HG03565 (cell line): ENCODE data around the gene FXYD2.
"Not testable (repeated sequence)": the region's sequence is repeated elsewhere in the genome, so short reads cannot be mapped to it uniquely, and the experiment has no call there.

Experiments
- ATAC-seq: cut with Tn5 transposase; IDR thresholded peaks from one replicate; pipeline ENCODE4 v1.9.1; 2021; ENCODE audit warnings: mild to moderate bottlenecking, moderate library complexity; ENCODE audit not compliant: unreplicated experiment

Gene FXYD2

DNA sequence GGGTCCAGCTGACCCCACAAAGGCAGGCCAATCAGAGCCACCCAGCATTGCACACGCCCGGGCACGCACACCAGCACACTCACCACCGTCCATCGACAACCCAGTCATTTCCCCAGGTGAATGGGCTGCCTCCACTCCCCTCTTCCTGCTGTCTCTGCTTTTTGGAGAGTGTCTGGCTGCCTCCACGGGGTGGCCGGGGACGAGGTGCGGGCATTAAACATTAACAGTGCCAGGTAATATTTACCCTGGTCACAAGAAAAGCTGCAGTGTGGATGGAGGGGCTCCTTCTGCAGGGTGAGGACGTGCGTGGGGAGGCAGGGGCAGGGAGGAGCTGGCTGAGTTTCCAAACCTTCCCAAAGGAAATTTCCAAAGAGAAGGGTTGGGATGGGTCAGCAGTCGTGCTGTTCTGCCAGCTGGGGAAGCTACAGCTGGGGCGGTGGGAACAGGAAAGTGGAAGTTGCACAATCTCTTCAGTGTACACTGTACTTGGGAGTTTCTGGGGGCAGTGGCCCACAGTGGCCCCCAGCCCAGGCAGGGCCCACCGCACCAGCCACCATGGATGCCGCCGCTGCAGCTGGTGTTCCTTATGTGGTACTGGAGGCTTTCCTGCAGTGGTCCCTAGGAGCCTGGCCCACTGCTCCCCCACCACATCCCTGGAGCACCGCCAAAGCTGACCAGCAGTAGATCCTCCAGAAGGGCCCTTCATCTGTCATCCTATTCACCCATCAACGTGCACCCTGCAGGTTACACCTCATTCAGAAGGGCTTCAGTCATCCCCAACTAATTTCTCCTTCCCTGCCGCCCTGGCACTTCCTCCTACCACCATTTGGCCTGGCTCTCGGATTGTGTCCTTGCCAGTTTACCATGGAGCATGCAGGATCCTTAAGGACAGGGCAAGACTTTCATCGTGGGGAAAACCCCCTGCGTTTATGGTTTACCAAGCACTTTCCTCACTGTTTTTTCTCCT, at the start of gene FXYD2:
FXYD2 (minus strand) TSS at position 174 of the 967 bp plus-strand sequence; CDS start at position 108, 66 bp downstream.
- no peak for ATAC-seq

DNA sequence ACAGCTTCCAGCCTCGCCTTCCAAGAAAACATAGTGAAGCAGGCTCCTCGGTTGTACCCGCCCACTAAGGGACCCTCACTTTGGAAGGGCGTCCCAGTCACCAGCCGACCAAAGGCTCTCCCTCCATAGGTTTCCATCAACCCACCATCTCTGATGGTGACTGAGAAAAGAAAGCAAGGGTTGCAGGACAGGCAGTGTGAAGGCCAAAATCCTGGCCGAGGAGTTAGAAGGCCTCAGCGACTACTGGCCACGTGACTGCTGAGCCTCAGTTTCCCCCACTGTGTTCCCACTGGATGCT, 49.2 kb upstream of the FXYD2 start:
- no peak for ATAC-seq

DNA sequence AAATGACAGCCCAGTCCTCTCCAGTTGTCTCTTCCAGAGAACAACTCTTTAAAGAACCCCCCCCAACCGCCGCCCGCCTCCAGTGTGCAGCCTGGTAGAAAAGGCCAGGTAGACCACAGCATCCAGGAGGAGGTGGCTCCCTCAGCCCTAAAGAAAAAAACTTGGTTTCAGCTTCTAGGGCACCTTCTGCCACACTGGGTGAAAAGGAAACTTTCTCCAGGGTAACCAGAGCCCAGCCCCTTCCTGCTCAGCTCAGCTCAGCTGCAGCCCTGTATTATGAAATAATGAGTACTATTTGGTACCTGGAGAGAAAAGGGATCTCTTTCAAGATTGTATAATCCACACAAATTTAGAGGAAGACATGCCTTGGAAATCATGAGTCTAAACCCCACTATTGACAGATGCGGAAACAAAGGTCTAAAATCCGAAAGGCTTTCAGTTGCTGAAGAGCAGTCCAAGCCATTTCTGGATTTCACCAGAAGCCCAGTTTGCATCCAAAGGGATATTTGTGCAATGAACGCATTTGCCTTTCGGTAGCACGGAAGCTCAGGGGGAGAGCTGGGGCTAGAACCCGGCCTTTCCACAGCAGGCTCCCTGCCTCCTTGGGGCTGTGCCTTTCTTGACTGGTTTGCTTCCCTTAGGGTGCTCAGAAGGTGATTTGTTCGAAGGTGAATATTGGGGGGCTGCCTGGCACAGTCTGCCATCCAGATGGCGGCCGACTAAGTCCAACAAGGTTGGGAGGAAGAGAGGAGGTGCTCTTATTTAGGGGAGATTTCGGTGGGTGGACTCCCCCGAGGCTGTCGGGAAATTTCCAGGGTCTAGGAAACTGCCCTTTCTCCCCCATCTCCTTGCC, 48.7 kb upstream of the FXYD2 start:
- ATAC-seq, result no peak

DNA sequence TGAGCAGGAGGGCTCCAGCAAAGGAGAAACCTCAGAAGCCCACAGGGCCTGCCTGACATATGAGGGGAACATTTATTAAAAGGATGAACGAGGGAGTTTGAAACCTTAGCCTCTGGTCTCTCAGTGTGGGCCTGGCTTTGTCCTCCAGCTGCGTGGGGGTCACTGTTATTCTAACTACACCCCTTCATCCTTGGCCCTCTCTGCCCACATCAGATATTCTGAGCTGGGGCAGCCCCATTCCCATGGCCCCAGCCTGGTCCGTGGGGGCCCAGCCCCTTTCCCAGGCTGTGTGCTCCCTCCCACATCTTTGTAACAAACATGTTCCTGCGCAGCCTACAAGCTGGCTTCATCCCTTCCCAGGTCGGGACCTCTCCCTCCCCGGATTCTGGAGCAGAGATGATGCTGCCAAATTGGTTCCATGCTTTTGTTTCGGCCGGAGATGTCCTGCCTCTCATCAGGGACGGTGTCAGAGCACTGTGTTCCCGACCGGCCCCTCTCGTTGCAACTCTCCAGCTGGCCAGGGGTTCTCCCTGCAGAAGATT, 47.9 kb upstream of the FXYD2 start:
- no peak for ATAC-seq

DNA sequence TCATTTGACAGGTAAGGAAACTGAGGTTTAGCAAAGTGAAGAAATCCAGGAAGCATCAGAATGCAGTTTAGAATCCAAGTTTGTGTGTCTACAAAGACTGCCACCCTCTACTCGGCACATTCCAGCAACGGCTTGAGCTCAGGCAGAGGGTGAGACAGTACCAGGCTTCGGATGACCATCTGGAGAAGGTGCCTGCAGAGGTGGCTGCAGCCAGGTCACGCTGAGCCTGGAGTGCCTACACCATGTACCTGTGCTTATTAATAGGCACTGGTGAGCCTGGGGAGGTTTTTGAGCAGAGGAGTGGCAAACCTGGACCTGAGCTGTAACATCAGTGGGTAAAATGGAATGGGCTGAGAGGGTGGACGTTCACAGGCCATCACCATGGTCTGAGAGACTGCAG, 47.2 kb upstream of the FXYD2 start:
- no peak for ATAC-seq

DNA sequence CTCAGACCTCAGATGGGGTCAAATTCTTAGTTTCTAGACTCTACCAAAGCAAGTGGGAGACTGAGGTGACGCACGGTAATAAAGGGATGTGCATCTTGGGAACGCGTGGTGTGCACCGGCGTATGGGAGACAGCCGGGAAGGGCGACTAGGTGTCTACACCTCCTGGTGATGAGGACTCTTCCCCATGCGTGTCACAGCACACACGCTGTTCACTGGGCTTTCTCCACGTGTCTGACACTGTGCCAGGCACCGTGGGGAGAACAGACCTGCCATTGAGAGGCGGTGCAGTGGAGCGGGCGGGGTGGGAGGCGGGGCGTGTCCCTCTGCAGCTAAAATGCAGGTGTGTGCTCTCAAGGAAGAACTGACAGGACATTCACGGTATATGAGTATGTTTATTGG, 46.6 kb upstream of the FXYD2 start:
- ATAC-seq, result no peak

DNA sequence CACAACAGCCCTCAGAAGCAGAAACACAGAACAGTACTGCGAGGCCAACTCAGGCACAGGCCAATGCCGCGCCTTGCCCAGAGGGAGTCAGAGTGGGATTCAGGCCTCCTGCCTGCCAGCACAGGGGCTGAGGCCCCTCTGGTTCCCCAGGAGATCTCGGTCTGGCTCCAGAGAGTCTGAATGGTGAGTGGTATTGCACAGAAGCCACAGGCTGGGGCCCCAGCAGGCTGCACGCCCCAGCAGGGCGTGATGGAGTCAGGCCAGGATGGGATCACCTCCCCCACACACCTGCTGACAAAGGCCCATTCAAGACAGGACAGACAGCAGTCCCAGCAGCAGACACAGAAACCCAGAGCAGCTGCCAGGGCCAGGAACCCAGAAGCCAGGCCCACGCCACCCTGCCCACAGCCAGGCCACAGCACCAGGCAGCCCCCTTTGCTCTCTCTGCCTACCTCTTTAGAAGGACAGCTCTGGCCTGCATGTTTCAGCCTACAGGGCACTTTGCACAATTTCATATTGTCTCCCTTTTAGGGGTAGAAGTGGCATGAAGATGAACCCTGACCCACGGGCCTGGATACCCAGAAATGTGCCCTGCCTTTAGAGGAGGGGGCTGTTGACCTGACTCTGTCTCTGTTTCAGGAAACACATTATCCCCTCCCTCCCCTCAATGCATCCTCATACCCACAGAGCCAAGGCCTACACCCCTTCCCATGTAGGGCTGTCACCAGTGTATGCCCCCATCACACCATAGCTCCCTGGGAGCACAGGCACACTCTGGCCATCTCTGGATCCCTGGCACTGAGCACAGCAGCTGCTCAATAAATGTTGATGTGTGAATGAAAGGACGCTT, 45.8 kb upstream of the FXYD2 start:
- no peak for ATAC-seq

DNA sequence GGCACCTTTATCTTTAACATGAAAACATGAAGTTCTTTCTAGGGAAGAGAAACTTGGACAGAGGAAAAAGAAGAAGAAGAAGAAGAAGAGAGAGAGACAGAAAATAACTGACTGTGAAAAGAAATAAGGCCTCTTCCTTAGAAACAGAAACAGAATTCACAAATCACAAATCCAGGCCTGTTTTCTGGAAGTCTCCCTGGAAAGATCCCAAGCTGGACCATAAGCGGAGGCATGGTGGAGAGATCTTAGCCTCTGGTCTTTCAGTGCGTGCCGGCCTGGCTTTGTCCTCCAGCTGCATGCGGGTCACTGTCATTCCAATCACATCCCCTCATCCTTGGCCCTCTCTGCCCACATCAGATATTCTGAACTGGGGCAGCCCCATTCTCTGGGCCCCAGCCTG, 45.1 kb upstream of the FXYD2 start:
- ATAC-seq, result no peak

DNA sequence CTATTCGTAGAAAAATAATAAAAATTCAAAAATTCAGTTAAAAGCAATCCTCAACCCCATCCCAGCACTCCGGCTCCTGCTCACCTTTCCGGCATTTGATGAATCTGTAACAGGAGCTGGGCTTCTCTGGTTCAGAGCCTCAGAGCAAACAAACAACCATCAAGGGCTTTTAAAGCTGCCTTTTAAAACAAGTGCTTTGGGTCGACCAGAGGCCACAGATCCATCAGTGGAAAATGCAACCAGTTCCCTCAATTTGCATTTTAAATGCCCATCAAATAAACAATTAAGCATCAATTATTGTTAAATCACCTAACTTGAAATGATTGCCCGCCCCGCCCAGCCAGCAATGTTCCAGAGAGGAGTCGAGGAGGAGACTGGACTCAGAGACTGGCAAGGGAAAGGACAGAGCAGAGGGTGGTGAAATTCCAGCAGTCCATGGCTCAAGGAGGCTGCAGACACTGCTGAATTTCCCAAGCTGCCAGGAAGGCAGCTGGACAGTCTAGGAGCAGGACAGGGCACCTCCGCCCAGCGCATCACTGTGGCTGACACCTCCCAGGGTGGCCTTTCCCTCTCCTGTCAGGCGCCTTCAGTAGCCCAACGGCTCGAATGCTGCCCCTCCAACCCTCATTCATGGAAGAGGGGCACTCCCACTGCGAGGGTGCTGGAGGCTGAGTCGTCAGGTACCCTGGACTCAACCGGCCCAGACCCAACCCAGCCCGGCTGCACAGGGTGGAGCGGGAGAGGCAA, 44.4 kb upstream of the FXYD2 start:
- no peak for ATAC-seq

DNA sequence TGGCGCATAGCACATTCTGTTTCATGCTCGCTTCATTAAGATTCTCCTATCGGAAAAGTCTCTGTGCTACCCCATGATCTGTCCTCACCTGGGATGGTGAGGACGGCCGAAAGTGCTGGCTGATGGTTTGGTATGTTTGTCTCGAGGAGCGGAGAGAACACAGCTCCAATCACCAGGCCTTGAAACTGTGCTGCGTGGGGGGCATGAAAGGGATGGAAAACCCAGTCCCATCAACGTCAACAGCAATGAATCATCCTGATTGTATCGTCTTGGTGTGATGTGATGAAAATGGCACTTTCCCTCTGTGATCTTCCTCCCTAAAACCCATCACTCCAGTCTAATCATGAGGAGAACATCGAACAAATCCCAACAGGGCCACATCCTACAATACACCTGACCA, 43.5 kb upstream of the FXYD2 start:
- no peak for ATAC-seq

DNA sequence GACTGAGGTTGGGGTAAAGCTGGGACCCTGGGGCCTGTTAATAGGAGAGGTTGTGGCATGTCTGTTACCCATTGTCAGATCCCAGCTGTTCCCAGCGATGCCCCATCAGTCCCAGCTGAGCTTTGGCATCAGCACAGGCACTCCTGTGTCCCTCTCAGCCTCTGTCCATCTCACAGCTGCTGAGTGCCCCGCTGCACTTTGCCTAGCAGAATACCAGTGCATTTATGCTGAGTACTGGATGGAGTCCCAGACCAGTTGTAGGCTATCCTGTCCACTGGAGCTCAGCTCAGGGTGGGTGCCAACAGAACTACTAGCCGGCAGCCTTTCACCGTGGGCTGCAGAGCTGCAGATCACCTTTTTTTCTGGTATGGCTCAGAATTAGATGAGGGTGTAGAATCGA, 42.0 kb upstream of the FXYD2 start:
- ATAC-seq, result no peak

DNA sequence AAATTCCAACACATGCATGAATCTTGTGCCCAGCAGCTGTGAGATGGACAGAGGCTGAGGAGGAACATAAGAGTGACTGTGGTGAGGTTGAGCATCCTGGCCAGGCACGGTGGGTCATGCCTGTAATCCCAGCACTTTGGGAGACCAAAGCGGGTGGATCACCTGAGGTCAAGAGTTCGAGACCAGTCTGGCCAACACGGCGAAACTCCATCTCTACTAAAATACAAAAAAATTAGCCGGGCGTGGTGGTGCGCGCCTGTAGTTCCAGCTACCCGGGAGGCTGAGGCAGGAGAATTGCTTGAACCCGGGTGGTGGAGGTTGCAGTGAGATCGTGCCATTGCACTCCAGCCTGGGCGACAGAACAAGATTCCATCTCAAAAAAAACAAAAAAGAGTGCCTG, 41.0 kb upstream of the FXYD2 start:
- ATAC-seq, result not testable (repeated sequence)

DNA sequence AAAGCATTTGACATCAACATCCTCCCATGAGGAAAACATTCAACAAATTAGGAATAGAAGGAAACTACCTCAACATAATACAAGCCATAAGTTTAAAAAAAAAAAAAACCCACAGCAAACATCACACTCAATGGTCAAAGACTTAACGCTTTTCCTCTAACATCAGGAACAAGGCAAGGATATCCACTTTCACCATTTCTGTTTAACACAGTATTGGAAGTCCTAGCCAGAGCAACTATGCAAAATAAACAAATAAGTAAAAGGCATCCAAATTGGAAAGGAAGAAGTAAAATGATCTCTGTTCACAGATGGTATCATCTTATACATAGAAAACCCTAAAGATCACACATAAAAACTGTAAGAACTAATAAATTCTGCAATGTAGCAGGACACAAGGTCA, 38.8 kb upstream of the FXYD2 start:
- ATAC-seq, result no peak

DNA sequence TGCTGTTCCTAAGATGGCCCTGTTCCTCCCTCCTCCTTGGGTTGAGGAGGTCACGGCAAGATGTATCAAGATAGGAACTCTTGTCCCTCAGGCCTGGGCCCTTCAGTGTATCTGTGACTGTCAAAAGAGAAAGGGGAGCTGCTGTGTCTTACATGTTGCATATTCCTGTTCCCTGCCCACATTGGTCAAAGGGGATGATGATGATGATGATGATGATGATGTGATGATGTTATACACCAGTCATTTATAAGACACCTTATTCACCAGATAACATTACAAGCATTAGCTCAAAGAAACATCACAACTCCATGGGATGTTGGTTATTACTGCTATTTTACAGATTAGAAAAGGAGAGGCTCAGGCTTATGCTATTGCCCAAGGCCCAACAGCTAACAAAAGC, 38.2 kb upstream of the FXYD2 start:
- no peak for ATAC-seq

DNA sequence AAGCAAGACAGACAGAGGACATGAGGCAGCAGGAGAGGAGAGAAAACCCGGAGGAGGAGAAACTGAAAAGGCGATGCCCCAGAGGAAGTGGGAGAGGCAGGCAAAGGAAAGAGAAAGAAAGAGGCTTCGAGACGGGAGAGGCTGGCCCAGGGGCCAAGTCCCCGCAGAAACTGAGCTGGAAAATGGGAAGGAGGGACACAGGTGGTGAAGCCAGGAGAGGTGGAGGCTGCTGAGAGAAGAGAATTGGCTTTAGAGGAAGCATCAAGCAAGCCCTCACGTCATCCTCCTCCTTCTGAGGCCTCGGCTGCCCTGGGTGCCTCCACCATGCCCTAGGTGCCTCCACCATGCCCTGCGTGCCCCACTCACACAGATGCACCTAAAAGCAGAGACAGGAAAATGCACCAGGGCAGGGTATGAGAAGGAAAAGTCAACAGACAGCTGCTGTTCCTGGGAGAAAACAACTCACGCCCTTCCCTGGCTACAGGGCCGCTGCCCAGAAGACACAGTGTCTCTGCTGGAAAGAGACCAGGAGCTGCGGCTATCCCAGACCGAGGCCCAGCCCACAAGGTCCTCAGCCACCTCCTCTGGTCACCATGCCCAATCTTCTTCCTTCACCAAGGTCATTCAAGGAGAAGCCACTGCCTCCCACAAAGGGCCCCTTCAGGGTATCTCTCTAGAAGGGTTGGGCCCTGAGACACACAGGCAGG, 37.6 kb upstream of the FXYD2 start:
- ATAC-seq, result no peak

DNA sequence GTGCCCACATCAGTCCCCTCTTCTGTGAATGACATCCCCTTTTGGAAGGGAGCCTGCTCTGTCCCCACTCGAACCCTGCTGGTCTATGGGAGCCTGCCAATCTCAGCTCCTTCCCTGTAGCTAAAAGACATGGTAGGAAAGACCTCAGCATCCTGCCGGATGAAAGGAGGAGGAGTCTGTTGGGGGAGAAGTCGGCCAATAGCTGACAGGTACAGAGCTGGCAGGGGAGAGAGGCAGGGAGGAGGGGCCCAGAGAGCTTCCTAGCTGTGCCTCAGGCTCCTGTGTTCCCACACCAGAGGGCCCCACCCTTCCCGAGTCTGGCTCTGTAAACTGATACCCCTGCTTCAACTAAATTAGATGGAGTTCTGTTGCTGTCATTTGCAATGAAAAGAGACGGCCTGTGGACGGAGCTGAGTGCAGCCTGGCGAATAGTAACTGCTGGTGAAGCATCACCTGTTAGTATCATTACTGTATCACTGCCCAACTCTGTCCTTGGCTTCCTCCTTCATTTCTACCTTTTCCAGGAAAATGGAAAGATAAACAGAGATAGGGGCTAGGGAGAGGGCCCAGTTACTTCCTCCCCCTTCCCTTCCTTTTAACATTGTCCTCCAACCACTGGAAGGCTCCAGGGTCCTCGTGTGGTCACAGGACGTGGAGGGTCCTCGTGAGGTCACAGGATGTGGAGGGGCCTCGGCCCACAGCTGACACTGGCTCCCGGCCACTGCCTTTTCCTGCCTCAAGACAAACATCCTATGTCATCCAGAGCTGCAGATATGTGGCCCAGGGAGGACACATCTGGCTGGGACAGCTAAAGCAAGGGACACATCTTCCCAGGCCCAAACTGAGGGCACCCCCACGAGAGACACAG, 36.8 kb upstream of the FXYD2 start:
- ATAC-seq, result no peak

DNA sequence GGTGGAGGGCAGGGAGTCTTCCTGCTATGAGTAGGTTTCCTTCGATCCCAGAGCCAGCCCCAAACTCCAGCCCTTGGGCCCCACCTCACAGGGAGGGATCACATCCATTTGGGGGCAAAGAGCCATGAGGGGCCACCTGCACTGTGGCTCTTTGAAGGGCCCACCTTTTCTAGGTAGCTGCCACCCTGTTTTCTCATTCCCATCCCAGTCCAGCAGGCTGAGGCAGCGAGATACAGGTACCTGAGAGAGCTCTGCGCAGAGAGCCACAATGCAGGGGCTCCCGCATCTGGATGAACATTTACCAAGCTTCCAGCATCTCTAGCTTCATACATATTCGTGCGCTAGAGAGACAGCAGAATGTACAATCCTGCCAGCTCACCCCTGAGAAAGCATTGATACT, 35.6 kb upstream of the FXYD2 start:
- no peak for ATAC-seq

DNA sequence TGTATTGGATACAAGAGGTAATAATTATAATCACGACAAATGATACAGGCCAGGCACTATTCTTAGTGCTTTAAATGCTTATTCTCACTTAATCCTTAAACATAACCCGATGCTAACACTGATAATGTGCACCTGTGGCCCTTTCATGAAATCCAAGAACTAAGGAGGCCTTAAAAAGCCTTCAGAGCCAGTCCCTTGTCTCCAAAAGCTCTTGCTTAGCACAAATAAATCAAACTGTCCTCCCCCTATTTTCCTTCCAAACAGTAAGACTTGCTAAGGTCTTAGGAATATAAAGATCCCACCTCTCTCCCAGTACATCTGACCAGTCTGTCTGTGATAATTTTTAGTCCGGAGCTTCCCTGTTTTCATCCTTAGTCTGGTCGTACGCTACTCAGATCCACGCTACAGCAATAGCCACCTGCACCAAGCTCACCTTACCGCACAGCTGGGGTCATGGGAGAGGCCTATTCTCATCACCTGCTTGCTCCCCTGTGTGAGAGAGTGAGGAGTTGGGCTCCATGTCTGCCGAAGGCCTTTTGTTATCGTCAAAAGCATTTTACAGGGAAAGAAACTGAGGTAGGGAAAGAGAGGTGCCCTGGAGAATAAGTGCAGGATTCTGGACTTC, 35.1 kb upstream of the FXYD2 start:
- ATAC-seq, result no peak
